Activated CD4-positive, alpha-beta T cell treated with anti-CD3 and anti-CD28 coated beads for 36 hours (primary cell): Measurements from ENCODE around the gene ANO5. TPM values are rescaled to one million over a fixed set of nuclear protein-coding genes. Genes with fewer than 3 reads are reported as not detected.
"Not testable (repeated sequence)": the region's sequence is repeated elsewhere in the genome, so short reads cannot be mapped to it uniquely, and the experiment has no call there.

ENCODE experiments used
- ATAC-seq: fragments of 200-7000 bp; cut with Tn5 transposase; one replicate; pipeline ENCODE4 v1.10.0; 2021; ENCODE audit warnings: mild to moderate bottlenecking, moderate library complexity
- CTCF ChIA-PET: fragments of 350-600 bp; sonication (Branson Sonifier 250); formaldehyde crosslinking; loops from one replicate; lab custom pipeline; 2021; ENCODE audit warnings: antibody characterized with exemption; lab: Charles Lee
- POLR2A ChIA-PET: fragments of 350-600 bp; sonication (Branson Sonifier 250); formaldehyde crosslinking; loops from one replicate; lab custom pipeline; 2021; ENCODE audit warnings: antibody characterized with exemption, inconsistent platforms; lab: Charles Lee
- DNase-seq: peaks from one replicate; pipeline ENCODE4 v3.0.0-alpha.2; 2020
- H3K27ac Mint-ChIP-seq: one replicate; pipeline ENCODE4 v1.8.0; 2021; ENCODE audit warnings: mixed read lengths
- H3K27me3 Mint-ChIP-seq: one replicate; pipeline ENCODE4 v1.8.0; 2021; ENCODE audit warnings: mixed read lengths
- H3K36me3 Mint-ChIP-seq: one replicate; pipeline ENCODE4 v1.8.0; 2021; ENCODE audit warnings: low read depth, mixed read lengths
- H3K4me1 Mint-ChIP-seq: one replicate; pipeline ENCODE4 v1.8.0; 2021; ENCODE audit warnings: mixed read lengths
- H3K4me3 Mint-ChIP-seq: one replicate; pipeline ENCODE4 v1.8.0; 2021; ENCODE audit warnings: mild to moderate bottlenecking, moderate library complexity, mixed read lengths
- H3K9me3 Mint-ChIP-seq: one replicate; pipeline ENCODE4 v1.8.0; 2021; ENCODE audit warnings: low read depth, mixed read lengths
- intact Hi-C, 2 experiments: fragments of 100-400 bp; cut with DNase I in 1 of 2; cut with micrococcal nuclease in 1 of 2; formaldehyde crosslinking; loops; one replicate each; pipeline versions ENCODE4 v1.14.2 to v1.15.1; 2022 to 2024; cut with DNase I, micrococcal nuclease
- total RNA-seq, 2 experiments: library from RNA; stranded (reverse); gene quantifications; one replicate each; pipeline ENCODE4 v1.2.3, GENCODE V29; 2021

ANO5 gene
- total RNA-seq, 2 experiments from 2014 or later = 0.02 to 0.05 TPM

DNA sequence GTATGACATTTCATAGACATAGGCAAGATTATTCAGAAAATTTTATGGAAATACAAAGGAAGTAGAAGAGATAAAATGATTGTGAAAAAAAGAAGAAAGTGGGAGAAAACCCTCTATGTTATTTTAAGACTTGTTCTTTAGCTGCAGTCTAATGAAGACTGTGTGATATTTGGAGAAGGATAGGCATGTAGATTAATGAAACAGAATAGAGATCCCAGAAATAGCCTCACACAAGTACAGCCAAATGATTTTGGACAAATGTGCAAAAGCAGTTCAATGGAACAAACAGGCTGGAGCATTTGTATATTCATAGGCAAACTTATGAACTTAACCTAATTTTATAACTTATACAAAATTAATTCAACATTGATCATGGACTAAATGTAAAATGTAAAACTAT, 14.3 kb downstream of the ANO5 start:
- ChIA-PET POLR2A (no interaction called here), CTCF (no interaction called here)
- intact Hi-C loops = no loop called here
- Mint-ChIP-seq H3K4me1 (no peaks in the 10 kb centered on the region), H3K27ac (no peak overlapping the region), H3K27me3 (no peaks in the 10 kb centered on the region), H3K36me3 (no peaks in the 10 kb centered on the region), H3K4me3 (no peak overlapping the region), H3K9me3 (no peaks in the 10 kb centered on the region)
- DNase-seq (no peak), ATAC-seq (no peak)

DNA sequence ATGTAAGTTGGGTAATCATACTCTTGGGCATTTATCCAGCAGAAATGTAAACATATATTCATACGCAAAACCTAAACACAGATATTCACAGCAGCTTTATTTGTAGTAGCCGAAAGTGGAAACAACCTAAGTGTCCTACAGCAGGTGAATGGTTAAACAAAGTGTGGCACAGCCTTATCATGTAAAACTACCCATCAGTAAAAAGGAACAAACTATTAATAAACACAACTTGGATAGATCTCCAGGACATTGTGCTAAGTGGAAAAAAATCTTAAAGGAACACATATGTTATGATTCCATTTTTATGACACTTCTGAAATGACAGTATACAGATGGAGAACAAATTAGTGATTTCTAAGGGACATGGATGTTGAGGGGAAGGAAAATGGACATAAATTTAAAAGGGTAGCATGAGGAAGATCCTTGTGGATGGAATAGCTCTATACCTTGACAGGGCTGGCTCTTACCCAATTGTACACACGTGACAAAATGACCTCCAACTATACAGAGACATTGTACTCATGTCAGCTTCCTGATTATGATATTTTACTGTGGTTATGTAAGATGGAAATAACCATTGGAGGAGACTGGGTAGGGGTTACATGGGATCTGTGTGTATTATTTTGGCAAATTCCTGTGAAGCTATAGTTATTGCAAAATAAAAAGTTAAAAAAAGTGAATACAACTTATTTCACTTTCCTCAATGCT, 15.4 kb downstream of the ANO5 start:
- ATAC-seq = no peak
- DNase-seq = no peak
- H3K4me1 Mint-ChIP-seq = no peaks in the 10 kb centered on the region
- ChIA-PET CTCF (interaction anchor here (0.6 kb wide), 1 partner anchor 1453 kb away, joined by 3 read pairs; no protein-coding TSS in a partner anchor), POLR2A (no interaction called here)
- intact Hi-C loops = no loop called here
- no peak overlapping the region for H3K27ac Mint-ChIP-seq
- no peak overlapping the region for H3K4me3 Mint-ChIP-seq
- no peaks in the 10 kb centered on the region for H3K9me3 Mint-ChIP-seq
- H3K27me3 Mint-ChIP-seq = no peaks in the 10 kb centered on the region
- H3K36me3 Mint-ChIP-seq = no peaks in the 10 kb centered on the region

DNA sequence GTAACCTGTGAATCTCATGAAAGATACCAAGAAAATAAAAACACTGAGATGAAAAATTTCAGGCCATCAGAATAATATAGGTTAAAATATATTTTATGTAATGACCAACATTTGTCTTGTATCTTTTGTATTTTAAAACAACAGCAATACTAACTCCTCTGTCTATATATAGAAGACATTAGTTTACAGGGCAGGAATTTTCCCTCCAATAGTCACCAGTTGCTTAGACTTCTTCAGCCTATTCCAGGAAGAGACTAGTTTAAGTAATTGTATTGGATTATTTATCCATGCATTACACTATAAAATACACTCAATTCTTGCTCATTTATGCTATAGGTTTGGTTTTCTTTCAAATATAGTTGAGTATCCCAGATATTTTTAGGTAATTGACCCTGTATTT, 24.1 kb downstream of the ANO5 start:
- intact Hi-C loops = no loop called here
- Mint-ChIP-seq H3K27me3 (peaks cover 2% of the 10 kb centered on the region), H3K27ac (no peak overlapping the region), H3K36me3 (no peaks in the 10 kb centered on the region), H3K4me3 (no peak overlapping the region), H3K4me1 (no peaks in the 10 kb centered on the region), H3K9me3 (no peaks in the 10 kb centered on the region)
- ATAC-seq = no peak
- no peak for DNase-seq
- ChIA-PET POLR2A (no interaction called here), CTCF (no interaction called here)

DNA sequence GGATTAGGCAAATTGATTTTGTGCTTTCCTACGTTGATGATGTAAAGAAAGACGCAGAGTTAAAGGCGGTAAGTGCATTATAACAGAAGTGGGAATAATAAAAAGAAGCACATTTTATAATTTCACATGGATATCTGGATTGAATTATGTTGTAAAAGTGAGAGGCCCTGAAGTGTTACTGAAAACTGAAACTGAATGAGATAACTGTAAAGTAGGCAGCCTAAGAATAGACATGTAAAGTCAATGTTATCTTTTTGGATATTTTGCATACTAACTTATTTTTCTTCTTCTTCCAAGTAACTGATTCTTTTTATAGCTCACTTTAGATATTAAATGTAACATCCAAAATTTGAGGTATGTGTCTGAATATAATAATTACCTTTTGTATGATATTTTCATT, 28.3 kb downstream of the ANO5 start:
- Mint-ChIP-seq H3K27me3 (peaks cover 2% of the 10 kb centered on the region), H3K36me3 (no peaks in the 10 kb centered on the region), H3K27ac (no peak overlapping the region), H3K4me1 (no peaks in the 10 kb centered on the region), H3K9me3 (no peaks in the 10 kb centered on the region), H3K4me3 (no peak overlapping the region)
- intact Hi-C loops = no loop called here
- CTCF ChIA-PET = no interaction called here
- DNase-seq (no peak), ATAC-seq (no peak)
- POLR2A ChIA-PET = no interaction called here

DNA sequence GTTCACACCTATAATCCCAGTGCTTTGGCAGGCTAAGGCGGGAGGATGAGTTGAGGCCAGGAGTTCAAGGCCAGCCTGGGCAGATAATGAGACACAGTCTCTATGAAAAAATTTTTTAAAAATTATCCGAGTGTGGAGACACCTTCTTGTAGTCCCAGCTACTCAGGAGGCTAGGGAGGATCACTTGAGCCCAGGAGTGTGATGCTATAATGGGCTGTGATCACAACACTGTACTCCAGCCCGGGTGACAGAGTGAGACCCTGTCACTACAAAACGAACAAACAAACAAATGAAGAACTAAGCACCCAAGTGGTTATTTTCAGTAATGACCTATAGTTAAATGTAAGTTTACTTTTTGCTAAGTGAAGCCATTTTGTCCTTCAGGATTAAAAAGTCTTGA, 32.3 kb downstream of the ANO5 start:
- no peaks in the 10 kb centered on the region for H3K27me3 Mint-ChIP-seq

DNA sequence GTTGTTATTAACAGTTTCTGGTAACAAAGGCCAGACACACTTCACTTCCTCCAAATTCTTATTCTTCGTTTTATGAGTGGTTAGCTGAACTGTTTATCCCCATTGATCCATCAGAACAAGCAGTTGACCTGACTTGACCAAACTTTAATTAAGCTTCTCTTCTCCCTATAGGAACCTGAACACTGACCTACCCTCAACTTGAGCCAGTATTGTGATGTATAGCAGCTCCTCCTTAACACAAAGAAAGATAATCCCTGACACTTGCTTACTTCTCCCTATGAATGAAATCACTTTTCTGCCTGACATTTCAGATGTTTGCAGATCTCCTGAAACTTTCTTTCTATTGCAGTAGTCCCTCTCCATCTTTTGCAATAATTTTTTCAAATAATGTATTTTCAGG, 41.9 kb downstream of the ANO5 start:
- DNase-seq = no peak
- Mint-ChIP-seq H3K27me3 (peaks cover 3% of the 10 kb centered on the region), H3K9me3 (no peaks in the 10 kb centered on the region), H3K4me3 (no peak overlapping the region), H3K27ac (no peak overlapping the region), H3K36me3 (no peaks in the 10 kb centered on the region), H3K4me1 (no peaks in the 10 kb centered on the region)
- ChIA-PET CTCF (no interaction called here), POLR2A (no interaction called here)
- intact Hi-C loops = no loop called here
- no peak for ATAC-seq

More for the DNA sequence above, 32.3 kb downstream of the ANO5 start:
- Mint-ChIP-seq H3K27ac (no peak overlapping the region), H3K4me3 (no peak overlapping the region), H3K4me1 (no peaks in the 10 kb centered on the region), H3K36me3 (no peaks in the 10 kb centered on the region), H3K9me3 (no peaks in the 10 kb centered on the region)
- intact Hi-C loops = no loop called here
- ChIA-PET CTCF (no interaction called here), POLR2A (no interaction called here)
- ATAC-seq (no peak), DNase-seq (no peak)

DNA sequence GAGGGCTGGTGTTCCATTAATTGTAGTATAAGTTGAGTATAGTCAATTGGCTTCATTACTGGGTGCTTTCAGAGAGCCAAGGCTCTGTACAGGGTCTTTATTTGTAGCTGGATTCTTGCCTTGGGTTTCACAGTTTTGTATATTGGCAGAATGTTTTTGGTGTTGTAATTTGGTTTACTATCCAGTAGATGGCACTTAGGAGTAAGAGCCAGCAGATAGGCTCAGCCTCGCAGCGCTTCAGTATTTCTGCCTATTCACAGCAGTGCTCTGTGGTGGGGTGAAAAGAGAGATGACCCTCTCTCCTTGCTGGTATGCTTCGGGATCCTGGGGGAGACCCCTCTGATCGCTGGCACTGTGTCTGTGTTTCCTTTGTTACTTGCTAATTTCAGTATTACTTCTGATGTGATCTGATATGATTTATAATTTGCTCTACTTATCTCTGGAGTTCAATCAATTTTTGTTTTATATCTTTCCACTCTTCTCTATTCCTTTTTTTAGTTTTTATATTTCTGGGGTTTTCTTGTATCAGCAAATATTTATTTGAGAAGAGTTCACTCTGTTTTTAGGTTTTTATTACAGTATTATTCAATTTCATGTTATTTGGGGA, 52.2 kb downstream of the ANO5 start:
- CTCF ChIA-PET = interaction anchor here (0.6 to 1.6 kb wide), 7 partner anchors 9 to 543 kb away, joined by 3 to 13 read pairs (median 4); no protein-coding TSS in a partner anchor
- ATAC-seq = peak; percentile 60

DNA sequence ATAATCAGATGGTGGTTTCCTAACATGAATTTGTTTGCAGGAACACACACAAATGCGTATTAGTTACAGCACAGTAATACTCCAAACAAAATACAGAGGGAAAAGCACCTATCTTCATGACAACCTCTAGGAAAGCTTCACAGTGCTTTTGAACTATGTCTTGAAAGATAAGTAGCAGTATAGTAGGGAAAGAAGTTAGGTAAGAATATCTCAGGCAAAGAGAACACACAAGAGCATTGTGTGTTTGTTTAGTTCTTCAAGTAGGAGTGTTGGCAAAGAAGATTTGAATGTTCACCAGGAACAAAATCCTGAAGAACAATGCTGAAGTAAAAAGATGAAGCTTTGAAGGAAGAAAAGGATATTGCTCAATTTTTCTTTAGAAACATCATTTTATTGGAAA, 54.1 kb downstream of the ANO5 start:
- Mint-ChIP-seq H3K36me3 (no peaks in the 10 kb centered on the region), H3K27me3 (peaks cover 14% of the 10 kb centered on the region), H3K4me3 (no peak overlapping the region), H3K4me1 (no peaks in the 10 kb centered on the region), H3K9me3 (no peaks in the 10 kb centered on the region), H3K27ac (no peak overlapping the region)
- ChIA-PET CTCF (no interaction called here), POLR2A (no interaction called here)
- ATAC-seq = no peak
- DNase-seq = no peak
- intact Hi-C loops = no loop called here

More for the DNA sequence above, 52.2 kb downstream of the ANO5 start:
- peaks cover 14% of the 10 kb centered on the region for H3K27me3 Mint-ChIP-seq
- no peak overlapping the region for H3K27ac Mint-ChIP-seq
- POLR2A ChIA-PET = no interaction called here
- no peak overlapping the region for H3K4me3 Mint-ChIP-seq
- DNase-seq = peak; percentile 37
- intact Hi-C loops = loop anchor here (1.0 to 2.0 kb wide), 3 partner anchors 59 to 542 kb away; no protein-coding TSS in a partner anchor
- no peaks in the 10 kb centered on the region for H3K36me3 Mint-ChIP-seq
- H3K9me3 Mint-ChIP-seq = no peaks in the 10 kb centered on the region
- H3K4me1 Mint-ChIP-seq = no peaks in the 10 kb centered on the region

DNA sequence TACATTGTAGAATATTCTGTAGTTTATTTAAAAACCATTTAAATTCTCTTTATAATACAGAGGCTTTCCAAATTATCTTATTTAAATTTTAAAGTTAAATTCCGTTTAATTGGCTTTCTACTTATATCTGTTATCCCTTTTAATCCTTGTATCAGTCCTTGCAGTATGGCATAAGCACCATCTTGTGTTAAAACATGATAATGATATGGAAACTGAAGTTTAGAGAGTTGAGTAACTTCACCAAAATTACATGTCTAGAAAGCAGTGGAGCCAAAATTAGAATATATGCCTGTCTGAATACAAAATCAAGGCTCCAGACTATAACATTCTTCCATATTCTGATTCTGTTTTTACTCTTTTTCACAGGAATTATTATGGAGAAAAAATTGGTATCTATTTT, 57.0 kb downstream of the ANO5 start:
- no peak overlapping the region for H3K4me3 Mint-ChIP-seq
- intact Hi-C loops = no loop called here

DNA sequence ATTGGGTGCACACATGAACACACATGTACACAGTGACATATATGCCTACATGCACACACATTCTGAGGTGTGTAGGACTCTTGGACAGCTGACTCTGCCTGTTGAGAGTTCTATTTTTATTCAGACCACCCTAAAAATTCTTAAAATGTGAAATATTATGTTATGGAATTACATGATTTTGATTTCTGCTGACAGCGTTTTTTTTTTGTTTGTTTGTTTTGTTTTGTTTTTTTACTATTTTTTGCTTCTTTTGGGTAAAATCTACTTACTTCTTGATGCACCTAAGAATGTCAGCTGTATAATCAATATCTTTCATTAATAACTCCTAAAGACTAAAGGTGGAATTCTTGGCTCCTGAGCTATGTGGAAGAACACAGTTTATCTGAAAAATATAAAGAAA, 64.0 kb downstream of the ANO5 start:
- H3K9me3 Mint-ChIP-seq = no peaks in the 10 kb centered on the region
- ChIA-PET CTCF (no interaction called here), POLR2A (no interaction called here)
- DNase-seq = no peak
- H3K4me1 Mint-ChIP-seq = no peaks in the 10 kb centered on the region
- H3K4me3 Mint-ChIP-seq = no peak overlapping the region
- H3K27me3 Mint-ChIP-seq = peaks cover 2% of the 10 kb centered on the region
- no peak for ATAC-seq
- intact Hi-C loops = no loop called here
- H3K36me3 Mint-ChIP-seq = no peaks in the 10 kb centered on the region
- H3K27ac Mint-ChIP-seq = no peak overlapping the region

More for the DNA sequence above, 57.0 kb downstream of the ANO5 start:
- Mint-ChIP-seq H3K27me3 (peaks cover 12% of the 10 kb centered on the region), H3K36me3 (no peaks in the 10 kb centered on the region), H3K9me3 (no peaks in the 10 kb centered on the region), H3K4me1 (no peaks in the 10 kb centered on the region), H3K27ac (no peak overlapping the region)
- DNase-seq (no peak), ATAC-seq (no peak)
- ChIA-PET CTCF (no interaction called here), POLR2A (no interaction called here)

DNA sequence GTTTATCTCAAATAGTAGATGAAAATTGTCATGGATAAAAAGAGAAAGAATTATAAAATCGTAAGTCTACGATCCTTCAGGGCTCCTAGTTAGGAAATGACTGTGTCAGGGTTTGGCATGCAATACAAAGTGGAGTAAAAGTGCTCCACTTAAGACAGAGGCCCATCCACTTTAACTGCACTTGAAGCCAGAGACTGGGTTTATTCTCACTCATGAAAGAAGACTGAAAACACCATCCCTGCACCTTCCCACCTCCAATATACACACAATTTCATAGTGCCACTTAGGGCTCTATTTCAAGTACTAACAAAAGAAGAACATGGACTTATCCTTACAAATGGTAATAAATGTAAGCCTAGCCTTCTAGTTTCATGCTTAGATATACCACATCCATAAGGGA, 70.7 kb downstream of the ANO5 start:
- Mint-ChIP-seq H3K9me3 (no peaks in the 10 kb centered on the region), H3K27ac (no peak overlapping the region), H3K4me1 (no peaks in the 10 kb centered on the region), H3K4me3 (no peak overlapping the region), H3K27me3 (peaks cover 4% of the 10 kb centered on the region), H3K36me3 (no peaks in the 10 kb centered on the region)
- ChIA-PET CTCF (no interaction called here), POLR2A (no interaction called here)
- ATAC-seq (no peak), DNase-seq (no peak)
- intact Hi-C loops = no loop called here

DNA sequence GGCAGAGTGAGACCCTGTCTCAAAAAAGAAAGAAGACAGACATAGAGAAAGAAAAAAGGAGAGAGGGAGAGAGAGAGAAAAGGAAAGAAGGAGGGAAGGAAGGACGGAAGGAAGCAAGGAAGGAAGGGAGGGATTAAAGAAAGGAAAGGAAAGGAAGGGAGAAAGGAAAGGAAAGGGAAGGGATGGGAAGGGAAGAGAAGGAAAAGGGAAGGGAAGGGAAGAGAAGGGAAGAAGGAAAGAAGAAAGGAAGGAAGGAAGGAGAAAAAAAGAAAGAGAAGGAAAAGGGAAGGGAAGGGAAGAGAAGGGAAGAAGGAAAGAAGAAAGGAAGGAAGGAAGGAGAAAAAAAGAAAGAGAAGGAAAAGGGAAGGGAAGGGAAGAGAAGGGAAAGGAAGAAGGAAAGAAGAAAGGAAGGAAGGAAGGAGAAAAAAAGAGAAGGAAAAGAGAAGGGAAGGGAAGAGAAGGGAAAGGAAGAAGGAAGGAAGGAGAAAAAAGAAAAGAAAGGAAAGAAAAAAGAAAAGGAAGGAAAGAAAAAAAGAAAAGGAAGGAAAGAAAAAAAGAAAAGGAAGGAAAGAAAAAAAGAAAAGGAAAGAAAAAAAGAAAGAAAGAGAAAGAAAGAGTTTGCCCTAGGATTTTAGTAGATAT, 76.2 kb downstream of the ANO5 start:
- H3K27ac Mint-ChIP-seq, CTCF ChIA-PET, H3K36me3 Mint-ChIP-seq, POLR2A ChIA-PET, ATAC-seq, H3K9me3 Mint-ChIP-seq, H3K27me3 Mint-ChIP-seq, H3K4me1 Mint-ChIP-seq, intact Hi-C loops, DNase-seq, H3K4me3 Mint-ChIP-seq: not testable (repeated sequence)
